ENCODE results near the gene IL1RAPL2.
"Not testable (repeated sequence)": the region's sequence is repeated elsewhere in the genome, so short reads cannot be mapped to it uniquely, and the experiment has no call there.

Gene IL1RAPL2

DNA sequence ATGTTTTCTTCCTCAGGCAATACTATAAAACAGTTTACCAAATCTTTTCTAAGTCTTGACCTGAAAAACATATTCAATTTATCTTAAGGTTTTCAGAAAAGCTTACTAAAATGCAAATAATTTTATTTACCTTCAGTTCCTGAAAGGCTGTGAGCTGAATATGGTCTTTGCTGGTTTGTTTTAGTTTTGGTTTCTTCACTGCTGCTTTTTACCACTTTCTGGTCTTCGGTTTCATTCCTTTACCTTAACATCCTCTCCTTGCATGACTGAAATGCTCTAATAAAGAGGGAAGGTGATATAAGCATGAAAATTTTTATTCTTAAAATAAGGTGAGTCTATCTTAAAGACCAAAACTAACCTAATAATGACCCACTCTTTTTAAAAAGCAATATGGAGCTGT lies 1159.2 kb downstream of the IL1RAPL2 start:
- DNase-seq = no peak

DNA sequence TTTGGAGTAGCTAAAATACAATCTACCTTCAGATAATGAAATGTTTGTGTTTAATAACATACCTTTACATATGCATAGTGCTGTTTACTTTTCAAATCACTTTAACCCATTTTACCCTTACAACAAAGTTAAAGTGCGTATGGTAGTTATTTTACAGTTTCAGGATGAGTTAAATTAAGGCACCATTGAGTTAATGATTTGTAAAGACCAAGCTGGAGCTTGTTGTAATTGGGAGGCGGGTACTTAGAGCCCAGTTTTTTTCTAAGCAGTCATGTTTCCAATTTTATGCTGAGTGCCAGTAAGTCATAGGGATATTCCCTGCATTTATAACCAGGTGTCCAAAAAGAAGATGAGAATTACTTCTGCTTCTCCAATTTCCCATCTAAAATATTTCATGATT lies 1172.2 kb downstream of the IL1RAPL2 start:
- no peak for DNase-seq

DNA sequence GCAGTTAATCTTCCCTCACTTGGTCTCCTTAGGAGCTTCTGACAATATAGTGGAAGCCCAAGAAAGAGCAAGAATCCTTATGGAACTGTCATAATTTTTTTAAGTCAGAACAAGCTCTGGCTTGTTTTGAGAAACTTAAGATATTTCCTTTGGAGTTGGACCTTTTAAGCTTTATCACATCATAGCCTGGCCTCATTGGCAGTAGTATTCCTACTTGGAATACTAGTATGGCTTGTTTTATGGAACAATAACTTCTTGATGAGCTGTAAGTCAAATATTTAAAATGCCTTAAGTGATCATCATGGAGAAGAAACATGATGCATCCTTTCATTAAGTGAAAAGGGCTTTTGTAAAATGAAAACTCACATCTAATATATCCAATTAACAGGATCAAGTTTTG lies 1178.3 kb downstream of the IL1RAPL2 start:
- DNase-seq = no peak

DNA sequence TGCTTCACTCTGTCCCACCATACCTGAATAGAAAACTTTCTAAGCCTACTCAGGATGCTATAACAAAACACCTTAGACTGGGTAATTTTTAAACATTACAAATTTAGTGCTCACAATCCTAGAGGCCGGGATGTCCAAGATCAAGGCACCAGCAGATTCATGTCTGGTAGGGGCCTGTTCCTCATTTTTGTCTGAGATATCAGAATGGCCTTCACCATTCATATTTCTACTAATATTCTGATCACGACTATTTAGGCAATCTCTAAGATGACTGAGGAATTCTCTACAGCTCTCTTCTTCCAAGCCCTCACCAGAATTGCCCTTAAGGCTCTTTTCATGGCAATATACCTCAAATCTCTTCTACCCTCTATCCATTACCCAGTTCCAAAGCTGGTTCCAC lies 1178.9 kb downstream of the IL1RAPL2 start:
- DNase-seq = no peak

- no peak for DNase-seq
Measured at GRCh38 chrX:105745863-105746262, 1179.9 kb downstream of the IL1RAPL2 start.

DNA sequence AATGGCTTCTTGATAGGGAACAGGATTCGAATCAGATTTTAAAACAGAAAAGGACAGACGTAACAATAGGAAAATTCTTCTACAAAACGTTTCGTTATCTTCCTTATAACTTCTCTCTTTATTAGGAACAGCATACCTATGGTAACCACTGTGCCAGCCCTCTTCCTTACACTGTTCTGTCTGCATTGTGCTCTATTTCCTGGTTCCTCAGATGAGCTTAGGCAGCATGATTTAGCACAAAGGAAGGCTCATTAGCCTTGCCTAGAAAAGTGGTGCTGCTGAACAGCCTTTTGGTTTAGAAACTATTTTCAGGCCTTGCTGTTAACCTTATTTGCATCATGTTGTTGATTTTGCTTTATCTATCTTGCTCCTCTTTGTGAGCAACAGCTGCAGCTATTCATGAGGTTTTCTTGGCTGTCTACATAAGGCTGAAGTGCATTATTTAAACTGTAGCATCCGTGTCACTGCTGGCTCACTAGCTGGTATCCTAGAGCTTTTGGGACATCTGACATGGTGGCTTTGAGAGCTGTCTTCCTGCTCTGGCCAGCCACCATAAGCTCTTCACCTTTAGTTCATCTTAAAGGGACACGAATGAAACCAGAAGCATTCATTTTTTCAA lies 1186.4 kb downstream of the IL1RAPL2 start:
- DNase-seq = no peak

DNA sequence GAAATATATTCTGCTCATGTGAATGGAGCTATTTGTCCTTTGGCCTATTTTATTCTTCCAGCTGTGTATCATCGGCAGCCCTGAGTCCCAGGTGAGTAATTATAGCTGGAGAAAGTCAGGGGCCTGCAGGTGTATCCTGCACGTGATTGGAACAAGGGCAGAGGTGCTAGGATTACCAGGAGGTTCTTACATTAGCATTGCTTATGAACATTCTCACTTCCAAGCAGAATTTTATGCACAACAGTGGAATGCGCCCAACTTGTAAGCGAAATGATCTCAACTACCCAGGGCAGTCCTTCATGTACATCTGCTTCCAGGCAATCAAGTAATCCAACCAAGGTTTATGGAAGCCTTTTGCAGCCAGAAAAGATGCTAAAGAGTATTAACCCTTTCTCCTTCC lies 1187.4 kb downstream of the IL1RAPL2 start:
- peak; percentile 76 for DNase-seq

DNA sequence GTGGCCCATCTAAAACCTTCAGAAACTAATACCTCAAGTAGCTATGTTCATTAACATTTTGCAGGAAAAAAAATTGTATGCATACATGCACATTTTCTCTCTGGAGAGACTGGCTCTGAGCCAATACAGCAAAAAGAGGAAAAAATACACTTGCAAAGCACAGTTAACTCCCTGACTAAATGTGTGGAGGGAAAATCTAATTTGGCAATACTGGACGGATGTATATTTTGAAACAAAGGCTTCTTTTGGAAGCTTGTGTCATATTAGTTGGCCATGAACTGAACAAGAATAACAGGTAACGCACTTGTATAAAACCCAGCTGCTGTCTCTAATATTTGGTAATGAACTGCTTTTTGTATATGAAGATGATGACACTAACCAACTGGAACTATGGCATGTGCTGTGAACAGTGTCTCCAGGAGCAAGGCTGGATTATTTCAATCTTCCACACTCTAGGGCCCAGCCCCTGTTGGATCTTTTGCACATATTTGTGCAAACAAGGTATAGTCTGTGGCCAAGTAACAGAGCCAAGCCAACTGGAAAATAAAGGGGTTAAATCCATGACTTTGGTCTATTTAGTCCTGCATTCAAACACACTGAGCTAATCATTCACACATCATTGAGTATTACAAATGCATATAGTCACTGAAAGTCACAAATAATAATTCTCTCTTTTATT lies 1188.4 kb downstream of the IL1RAPL2 start:
- peak; percentile 39 for DNase-seq

DNA sequence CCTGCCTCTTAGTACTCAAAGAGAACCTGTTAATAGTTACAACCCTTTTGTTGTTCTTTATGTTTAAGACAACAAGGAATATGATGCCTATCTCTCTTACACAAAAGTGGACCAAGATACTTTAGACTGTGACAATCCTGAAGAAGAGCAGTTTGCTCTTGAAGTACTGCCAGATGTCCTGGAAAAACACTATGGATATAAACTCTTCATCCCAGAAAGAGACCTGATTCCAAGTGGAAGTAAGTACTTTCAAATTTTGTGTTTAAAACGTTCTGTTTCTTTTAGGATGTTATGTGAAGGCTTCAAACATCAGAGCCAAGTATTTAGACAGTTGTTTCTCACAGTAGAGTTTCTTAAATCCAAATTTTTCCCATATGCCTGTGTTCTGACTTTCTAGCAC lies 1189.1 kb downstream of the IL1RAPL2 start:
- DNase-seq = no peak

DNA sequence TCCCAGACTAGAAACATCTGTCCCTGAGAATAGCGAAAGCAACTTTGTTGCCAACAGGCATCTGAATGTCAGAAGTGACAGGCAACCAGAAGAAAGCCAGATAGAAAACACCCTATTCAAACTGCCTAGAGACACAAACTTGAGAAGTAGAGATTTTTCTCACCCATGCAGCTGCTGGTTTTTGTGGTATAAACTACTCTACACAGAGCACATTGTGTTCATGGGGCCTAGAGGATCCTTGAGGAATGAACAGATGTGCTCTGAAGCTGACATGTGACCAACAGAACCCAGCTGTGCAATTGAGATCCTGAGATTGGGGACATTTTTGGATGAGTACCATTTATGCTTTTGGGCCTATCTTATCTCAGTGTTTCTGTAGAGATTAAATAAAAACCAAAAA lies 1192.8 kb downstream of the IL1RAPL2 start:
- DNase-seq = peak; percentile 32

GRCh38 chrX:105759598-105759997 lies 1193.6 kb downstream of the IL1RAPL2 start:
- DNase-seq = no peak

GRCh38 chrX:105765691-105766090 lies 1199.7 kb downstream of the IL1RAPL2 start:
- DNase-seq = no peak

- DNase-seq = no peak
Measured at GRCh38 chrX:105773801-105774200, 1207.8 kb downstream of the IL1RAPL2 start.

DNA sequence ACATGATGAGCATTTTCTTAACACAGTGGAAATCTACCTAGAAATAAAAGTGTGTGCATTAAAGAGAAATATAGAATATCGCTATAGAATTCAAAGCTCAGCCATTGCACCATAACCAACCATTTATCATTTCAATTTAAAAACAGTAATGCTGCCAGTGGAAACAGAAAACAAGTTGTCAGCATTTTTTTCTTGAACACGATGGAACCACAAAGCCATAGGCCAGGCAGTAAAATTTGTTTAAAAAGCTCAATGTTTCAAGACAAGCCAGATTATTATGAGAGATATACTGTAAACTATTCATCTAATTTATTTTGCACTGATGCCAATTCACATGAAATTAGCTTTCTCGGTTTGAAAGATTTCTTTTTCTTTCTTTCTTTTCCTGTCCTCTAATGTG lies 1209.7 kb downstream of the IL1RAPL2 start:
- no peak for DNase-seq

DNA sequence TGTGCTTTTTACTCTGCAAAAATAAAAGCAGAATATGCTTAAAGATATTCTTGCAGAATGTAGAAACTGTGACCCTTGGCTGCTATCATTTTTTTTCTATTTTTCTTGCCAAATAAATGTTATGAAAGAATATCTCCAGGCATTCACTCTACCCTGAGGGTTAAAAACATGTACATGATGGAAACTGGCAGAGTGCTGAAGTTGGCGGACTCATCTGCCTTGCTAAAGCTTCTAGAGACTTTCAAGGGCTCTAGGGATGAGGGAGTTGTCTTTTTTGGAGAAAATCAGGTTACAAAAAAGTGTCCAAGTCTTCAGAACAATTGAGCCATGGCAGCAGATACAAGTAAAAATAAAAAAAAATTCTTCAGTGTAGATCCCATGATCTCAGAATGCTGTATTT lies 1215.8 kb downstream of the IL1RAPL2 start:
- DNase-seq = peak; percentile 78

GRCh38 chrX:105796877-105797276 lies 1230.9 kb downstream of the IL1RAPL2 start:
- not testable (repeated sequence) for DNase-seq

- DNase-seq = no peak
Measured at GRCh38 chrX:105803891-105804290, 1237.9 kb downstream of the IL1RAPL2 start.

DNA sequence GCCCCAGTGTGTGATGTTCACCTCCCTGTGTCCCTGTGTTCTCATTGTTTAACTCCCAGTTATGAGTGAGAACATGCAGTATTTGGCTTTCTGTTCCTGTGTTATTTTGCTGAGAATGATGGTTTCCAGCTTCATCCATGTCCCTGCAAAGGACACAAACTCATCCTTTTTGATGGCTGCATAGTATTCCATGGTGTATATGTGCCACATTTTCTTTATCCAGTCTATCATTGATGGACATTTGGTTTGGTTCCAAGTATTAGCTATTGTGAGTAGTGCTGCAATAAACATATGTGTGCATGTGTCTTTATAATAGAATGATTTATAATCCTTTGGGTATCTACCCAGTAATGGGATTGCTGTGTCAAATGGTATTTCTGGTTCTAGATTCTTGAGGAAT lies 1239.7 kb downstream of the IL1RAPL2 start:
- DNase-seq = not testable (repeated sequence)

DNA sequence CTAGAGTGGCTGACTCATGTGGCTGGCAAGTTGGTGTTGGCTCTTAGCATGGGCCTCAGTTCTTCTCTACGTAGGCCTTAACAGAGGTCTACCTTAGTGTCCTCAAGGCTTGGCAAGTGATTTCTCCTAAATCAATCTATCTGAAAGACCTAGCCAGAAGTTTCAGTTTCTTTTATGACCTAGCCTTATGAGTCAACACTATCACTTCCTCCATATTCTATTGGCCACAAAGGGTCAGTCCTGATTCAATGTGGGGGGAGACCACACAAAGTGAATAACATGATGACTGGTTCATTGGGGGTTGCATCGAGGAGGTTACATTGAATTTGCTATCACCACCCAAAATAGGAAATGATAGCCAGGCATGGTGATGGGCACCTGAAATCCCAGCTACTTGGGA lies 1250.5 kb downstream of the IL1RAPL2 start:
- no peak for DNase-seq
